ENCODE results near the gene OR51T1. TPM values are rescaled to one million over a fixed set of nuclear protein-coding genes. Genes with fewer than 3 reads are reported as not detected.

Gene OR51T1
- total RNA-seq, 4 donors from 2014 or later, result not detected

Other genes with a start within 250 kb of the OR51T1 start
- gene OR51D1, start 244.4 kb upstream of the OR51T1 start, total RNA-seq, result not detected
- 1 to 10 TPM in 1 of 4 donors, under 1 TPM in 2, not detected in 1; 0.70 to 1.2 (median 0.85) TPM for gene OR51E1, start 237.9 kb upstream of the OR51T1 start, total RNA-seq
- under 1 TPM in 2 of 4 donors, not detected in 2; 0.67 to 0.85 TPM for gene OR51E2, start 184.0 kb upstream of the OR51T1 start, total RNA-seq
- gene MMP26, start 177.1 kb upstream of the OR51T1 start, total RNA-seq, result not detected
- gene OR51F1, start 112.0 kb upstream of the OR51T1 start, total RNA-seq, result not detected
- not detected for gene OR52R1, start 77.5 kb upstream of the OR51T1 start, total RNA-seq
- gene OR51F2, start 60.6 kb upstream of the OR51T1 start, total RNA-seq, result not detected
- gene OR51S1, start 32.7 kb upstream of the OR51T1 start, total RNA-seq, result not detected
- not detected for gene OR51A7, start 21.9 kb downstream of the OR51T1 start, total RNA-seq
- not detected for gene OR51G2, start 37.5 kb downstream of the OR51T1 start, total RNA-seq
- not detected for gene OR51G1, start 42.4 kb downstream of the OR51T1 start, total RNA-seq
- not detected for gene OR51A4, start 65.7 kb downstream of the OR51T1 start, total RNA-seq
- gene OR51A2, start 73.8 kb downstream of the OR51T1 start, total RNA-seq, result not detected
- not detected for gene OR51L1, start 113.0 kb downstream of the OR51T1 start, total RNA-seq
- not detected for gene OR52J3, start 164.6 kb downstream of the OR51T1 start, total RNA-seq
- not detected for gene OR52E2, start 177.7 kb downstream of the OR51T1 start, total RNA-seq
- not detected for gene OR52E1, start 187.7 kb downstream of the OR51T1 start, total RNA-seq

All from Peyer's patch (tissue), 4 donors.